HepG2 (cell line): ENCODE measurements around the gene RARS1.
"Not testable (repeated sequence)": the region's sequence is repeated elsewhere in the genome, so short reads cannot be mapped to it uniquely, and the experiment has no call there.

Experiments used
- E2F5 ChIP-seq: sonication (generic); formaldehyde crosslinking; conservative IDR thresholded peaks from 2 replicates; pipeline ENCODE4 v1.4.0; 2020; ENCODE audit warnings: missing genetic modification reagents
- MXI1 ChIP-seq: IDR thresholded peaks from 3 replicates; pipeline ENCODE4 v1.6.1; 2012; ENCODE audit warnings: low read depth, low read length, inconsistent platforms, borderline replicate concordance
- POLR2A ChIP-seq, 2 experiments: IDR thresholded peaks; 2 replicates each; pipeline ENCODE4 v1.6.1; 2011; ENCODE audit warnings: low read depth in 2 of 2, low read length in 2 of 2, mild to moderate bottlenecking in 1 of 2, moderate library complexity in 1 of 2; ENCODE audit not compliant: insufficient read depth in 1 of 2
- PTBP1 ChIP-seq: fragments of 200-400 bp; formaldehyde crosslinking; IDR thresholded peaks from 2 replicates; pipeline ENCODE4 v1.6.1; 2018; ENCODE audit warnings: low read length, low read depth; ENCODE audit not compliant: poor library complexity, severe bottlenecking
- RBM22 ChIP-seq: fragments of 200-400 bp; formaldehyde crosslinking; optimal IDR thresholded peaks from 2 replicates; pipeline ENCODE3; 2017; ENCODE audit warnings: mild to moderate bottlenecking, low read length, moderate library complexity
- ZNF609 ChIP-seq: sonication (generic); formaldehyde crosslinking; IDR thresholded peaks from 2 replicates; pipeline ENCODE4 v1.4.0; 2020; ENCODE audit warnings: mild to moderate bottlenecking, missing genetic modification reagents, borderline replicate concordance
- TF ChIP-seq, protein P1 (sequence below): sonication (generic); formaldehyde crosslinking; IDR thresholded peaks from 2 replicates; pipeline ENCODE4 v1.5.0; 2020; ENCODE audit warnings: mild to moderate bottlenecking, missing genetic modification reagents, moderate library complexity
- TF ChIP-seq, protein P2 (sequence below), 2 experiments: fragments of 450-650 bp in 1 of 2; sonication (generic) in 1 of 2; formaldehyde crosslinking in 1 of 2; IDR thresholded peaks; 2 replicates each; pipeline versions ENCODE4 v1.6.1 to v1.8.0; 2016 to 2022; ENCODE audit warnings: antibody characterized with exemption in 1 of 2, mild to moderate bottlenecking in 1 of 2, missing genetic modification reagents in 1 of 2

DNA sequence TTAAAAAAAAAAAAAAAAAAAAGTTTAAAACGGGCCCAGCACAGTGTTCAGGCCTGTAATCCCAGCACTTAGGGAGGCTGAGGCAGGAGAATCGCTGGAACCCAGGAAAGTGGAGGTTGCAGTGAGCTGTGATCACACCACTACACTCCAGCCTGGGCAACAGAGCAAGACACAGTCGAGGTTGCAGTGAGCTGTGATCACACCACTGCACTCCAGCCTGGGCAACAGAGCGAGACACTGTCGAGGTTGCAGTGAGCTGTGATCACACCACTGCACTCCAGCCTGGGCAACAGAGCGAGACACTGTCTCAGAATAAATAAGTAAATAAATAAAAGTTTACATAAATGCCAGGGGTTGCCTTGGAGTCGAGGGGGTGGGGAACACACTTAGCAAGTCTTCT lies 48.1 kb downstream of the RARS1 start:
- TF ChIP-seq ZNF609 (CRISPR knock-in tag); PTBP1; MXI1; E2F5; POLR2A (IDR thresholded peaks at IDR 0.05; ENCODE audit: insufficient read depth in 1 of 2, low read depth in 2 of 2, low read length in 2 of 2); RBM22: not testable (repeated sequence)
- TF ChIP-seq, protein P1, sequence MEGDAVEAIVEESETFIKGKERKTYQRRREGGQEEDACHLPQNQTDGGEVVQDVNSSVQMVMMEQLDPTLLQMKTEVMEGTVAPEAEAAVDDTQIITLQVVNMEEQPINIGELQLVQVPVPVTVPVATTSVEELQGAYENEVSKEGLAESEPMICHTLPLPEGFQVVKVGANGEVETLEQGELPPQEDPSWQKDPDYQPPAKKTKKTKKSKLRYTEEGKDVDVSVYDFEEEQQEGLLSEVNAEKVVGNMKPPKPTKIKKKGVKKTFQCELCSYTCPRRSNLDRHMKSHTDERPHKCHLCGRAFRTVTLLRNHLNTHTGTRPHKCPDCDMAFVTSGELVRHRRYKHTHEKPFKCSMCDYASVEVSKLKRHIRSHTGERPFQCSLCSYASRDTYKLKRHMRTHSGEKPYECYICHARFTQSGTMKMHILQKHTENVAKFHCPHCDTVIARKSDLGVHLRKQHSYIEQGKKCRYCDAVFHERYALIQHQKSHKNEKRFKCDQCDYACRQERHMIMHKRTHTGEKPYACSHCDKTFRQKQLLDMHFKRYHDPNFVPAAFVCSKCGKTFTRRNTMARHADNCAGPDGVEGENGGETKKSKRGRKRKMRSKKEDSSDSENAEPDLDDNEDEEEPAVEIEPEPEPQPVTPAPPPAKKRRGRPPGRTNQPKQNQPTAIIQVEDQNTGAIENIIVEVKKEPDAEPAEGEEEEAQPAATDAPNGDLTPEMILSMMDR (CRISPR knock-in tag): not testable (repeated sequence)
- TF ChIP-seq, protein P2, sequence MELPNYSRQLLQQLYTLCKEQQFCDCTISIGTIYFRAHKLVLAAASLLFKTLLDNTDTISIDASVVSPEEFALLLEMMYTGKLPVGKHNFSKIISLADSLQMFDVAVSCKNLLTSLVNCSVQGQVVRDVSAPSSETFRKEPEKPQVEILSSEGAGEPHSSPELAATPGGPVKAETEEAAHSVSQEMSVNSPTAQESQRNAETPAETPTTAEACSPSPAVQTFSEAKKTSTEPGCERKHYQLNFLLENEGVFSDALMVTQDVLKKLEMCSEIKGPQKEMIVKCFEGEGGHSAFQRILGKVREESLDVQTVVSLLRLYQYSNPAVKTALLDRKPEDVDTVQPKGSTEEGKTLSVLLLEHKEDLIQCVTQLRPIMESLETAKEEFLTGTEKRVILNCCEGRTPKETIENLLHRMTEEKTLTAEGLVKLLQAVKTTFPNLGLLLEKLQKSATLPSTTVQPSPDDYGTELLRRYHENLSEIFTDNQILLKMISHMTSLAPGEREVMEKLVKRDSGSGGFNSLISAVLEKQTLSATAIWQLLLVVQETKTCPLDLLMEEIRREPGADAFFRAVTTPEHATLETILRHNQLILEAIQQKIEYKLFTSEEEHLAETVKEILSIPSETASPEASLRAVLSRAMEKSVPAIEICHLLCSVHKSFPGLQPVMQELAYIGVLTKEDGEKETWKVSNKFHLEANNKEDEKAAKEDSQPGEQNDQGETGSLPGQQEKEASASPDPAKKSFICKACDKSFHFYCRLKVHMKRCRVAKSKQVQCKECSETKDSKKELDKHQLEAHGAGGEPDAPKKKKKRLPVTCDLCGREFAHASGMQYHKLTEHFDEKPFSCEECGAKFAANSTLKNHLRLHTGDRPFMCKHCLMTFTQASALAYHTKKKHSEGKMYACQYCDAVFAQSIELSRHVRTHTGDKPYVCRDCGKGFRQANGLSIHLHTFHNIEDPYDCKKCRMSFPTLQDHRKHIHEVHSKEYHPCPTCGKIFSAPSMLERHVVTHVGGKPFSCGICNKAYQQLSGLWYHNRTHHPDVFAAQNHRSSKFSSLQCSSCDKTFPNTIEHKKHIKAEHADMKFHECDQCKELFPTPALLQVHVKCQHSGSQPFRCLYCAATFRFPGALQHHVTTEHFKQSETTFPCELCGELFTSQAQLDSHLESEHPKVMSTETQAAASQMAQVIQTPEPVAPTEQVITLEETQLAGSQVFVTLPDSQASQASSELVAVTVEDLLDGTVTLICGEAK (IDR thresholded peaks at IDR 0.05): not testable (repeated sequence)
- TF ChIP-seq, protein P2 (CRISPR knock-in tag; IDR thresholded peaks at IDR 0.05): not testable (repeated sequence)
